ENCODE results near the gene BCL2L1. TPM values are rescaled to one million over a fixed set of nuclear protein-coding genes. Genes with fewer than 3 reads are reported as not detected.

BCL2L1 gene
- total RNA-seq, 2 donors from 2014 or later, result 96.2 to 103 TPM

- TF ChIP-seq CTCF (IDR thresholded peaks at IDR 0.05) (no peak), POLR2A (IDR thresholded peaks at IDR 0.05) (no peak)
- no peaks in the 10 kb centered on the region for H3K36me3 ChIP-seq (replicated peaks in 1 of 2; ENCODE audit: insufficient read depth in 1 of 2, low read depth in 2 of 2)
- no peak for DNase-seq
- WGBS, 2 donors, result 82 to 85% methylated on average over 3 to 4 of the region's 4 CpGs
- ATAC-seq, result no peak
- peaks cover 66% of the 10 kb centered on the region for H3K4me1 ChIP-seq
- intact Hi-C loops (cut with DNase I), result no loop called here
- H3K27me3 ChIP-seq, result no peaks in the 10 kb centered on the region
- H3K4me3 ChIP-seq, result no peak overlapping the region
- no peaks in the 10 kb centered on the region for H3K9me3 ChIP-seq
- peak overlapping the region in 3 of 4 donors; percentile 38 to 94 (median 82) for H3K27ac ChIP-seq
Measured at GRCh38 chr20:31693987-31694661, 28.5 kb downstream of the BCL2L1 start.

DNA sequence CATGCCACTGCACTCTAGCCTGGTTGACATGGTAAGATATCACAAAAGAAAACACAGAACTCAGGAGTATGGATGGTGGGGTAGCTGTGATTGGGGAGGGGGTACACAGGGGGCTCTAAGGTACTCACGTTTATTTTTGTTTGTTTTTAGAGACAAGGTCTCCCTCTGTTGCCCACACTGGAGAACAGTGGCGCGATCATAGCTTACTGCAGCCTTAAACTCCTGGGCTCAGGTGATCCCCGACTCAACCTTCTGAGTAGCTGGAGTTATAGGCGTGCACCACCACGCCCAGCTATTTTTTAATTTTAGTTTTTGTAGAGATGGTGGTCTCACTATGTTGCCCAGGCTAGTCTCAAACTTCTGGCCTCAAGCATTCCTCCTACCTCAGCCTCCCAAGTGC lies 29.3 kb downstream of the BCL2L1 start:
- Histone ChIP-seq H3K36me3 (replicated peaks in 1 of 2; ENCODE audit: insufficient read depth in 1 of 2, low read depth in 2 of 2) (no peaks in the 10 kb centered on the region), H3K27me3 (no peaks in the 10 kb centered on the region), H3K27ac (no peak overlapping the region), H3K4me1 (peaks cover 59% of the 10 kb centered on the region), H3K9me3 (no peaks in the 10 kb centered on the region), H3K4me3 (no peak overlapping the region)
- ATAC-seq (no peak), DNase-seq (no peak)
- intact Hi-C loops (cut with DNase I), result no loop called here
- WGBS, 2 donors, result 82 to 91% methylated on average over 6 of the region's 6 CpGs
- no peak for TF ChIP-seq CTCF (IDR thresholded peaks at IDR 0.05)
- TF ChIP-seq POLR2A (IDR thresholded peaks at IDR 0.05), result no peak

GRCh38 chr20:31691646-31692275 lies 30.9 kb downstream of the BCL2L1 start:
- H3K9me3 ChIP-seq, result no peaks in the 10 kb centered on the region
- no peak overlapping the region for H3K27ac ChIP-seq
- 48 to 64% methylated on average over 1 of the region's 1 CpG for WGBS, 2 donors
- H3K4me1 ChIP-seq, result peaks cover 48% of the 10 kb centered on the region
- no peaks in the 10 kb centered on the region for H3K27me3 ChIP-seq
- intact Hi-C loops (cut with DNase I), result no loop called here
- peaks cover 0 to 2% of the 10 kb centered on the region in 2 donors for H3K36me3 ChIP-seq (replicated peaks in 1 of 2; ENCODE audit: insufficient read depth in 1 of 2, low read depth in 2 of 2)
- H3K4me3 ChIP-seq, result no peak overlapping the region
- ATAC-seq (no peak), DNase-seq (no peak)
- TF ChIP-seq POLR2A (IDR thresholded peaks at IDR 0.05) (no peak), CTCF (IDR thresholded peaks at IDR 0.05) (no peak)

- H3K4me1 ChIP-seq, result peaks cover 46% of the 10 kb centered on the region
- H3K27me3 ChIP-seq, result no peaks in the 10 kb centered on the region
- intact Hi-C loops (cut with DNase I), result no loop called here
- WGBS, 2 donors, result 77 to 79% methylated on average over 3 of the region's 3 CpGs
- no peak overlapping the region for H3K27ac ChIP-seq
- DNase-seq (no peak), ATAC-seq (no peak)
- H3K4me3 ChIP-seq, result no peak overlapping the region
- no peaks in the 10 kb centered on the region for H3K9me3 ChIP-seq
- H3K36me3 ChIP-seq (replicated peaks in 1 of 2; ENCODE audit: insufficient read depth in 1 of 2, low read depth in 2 of 2), result peaks cover 0 to 2% of the 10 kb centered on the region in 2 donors
- TF ChIP-seq CTCF (IDR thresholded peaks at IDR 0.05) (no peak), POLR2A (IDR thresholded peaks at IDR 0.05) (no peak)
Measured at GRCh38 chr20:31690124-31690666, 32.5 kb downstream of the BCL2L1 start.

Data from body of pancreas (tissue), 4 donors.